GM19438 (cell line): ENCODE results near the gene PRKCD.

ENCODE experiments used
- ATAC-seq: cut with Tn5 transposase; IDR thresholded peaks from one replicate; pipeline ENCODE4 v1.9.1; 2021; ENCODE audit warnings: low read depth; ENCODE audit not compliant: unreplicated experiment

The PRKCD gene

GRCh38 chr3:53211706-53212702 is 51.0 kb downstream of the PRKCD start:
- ATAC-seq: no peak

DNA sequence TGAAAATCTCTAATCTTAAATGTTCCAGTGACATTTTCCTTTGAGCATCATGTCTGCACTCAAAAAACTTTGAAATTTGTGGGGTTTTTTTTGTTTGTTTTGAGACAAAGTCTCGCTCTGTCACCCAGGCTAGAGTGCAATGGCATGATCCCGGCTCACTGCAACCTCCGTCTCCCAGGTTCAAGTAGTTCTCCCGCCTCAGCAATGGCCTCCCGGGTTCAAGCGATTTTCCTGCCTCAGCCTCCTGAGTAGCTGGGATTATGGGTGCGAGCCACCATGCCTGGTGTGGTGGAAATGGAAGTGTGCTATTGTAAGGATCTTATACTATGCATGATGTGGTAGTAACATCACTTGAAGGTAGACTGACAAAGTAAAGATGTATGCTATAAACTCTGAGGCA is 52.3 kb downstream of the PRKCD start:
- ATAC-seq: no peak

- no peak for ATAC-seq
Measured at GRCh38 chr3:53215816-53216215, 54.8 kb downstream of the PRKCD start.

GRCh38 chr3:53216723-53217122 is 55.7 kb downstream of the PRKCD start:
- no peak for ATAC-seq

DNA sequence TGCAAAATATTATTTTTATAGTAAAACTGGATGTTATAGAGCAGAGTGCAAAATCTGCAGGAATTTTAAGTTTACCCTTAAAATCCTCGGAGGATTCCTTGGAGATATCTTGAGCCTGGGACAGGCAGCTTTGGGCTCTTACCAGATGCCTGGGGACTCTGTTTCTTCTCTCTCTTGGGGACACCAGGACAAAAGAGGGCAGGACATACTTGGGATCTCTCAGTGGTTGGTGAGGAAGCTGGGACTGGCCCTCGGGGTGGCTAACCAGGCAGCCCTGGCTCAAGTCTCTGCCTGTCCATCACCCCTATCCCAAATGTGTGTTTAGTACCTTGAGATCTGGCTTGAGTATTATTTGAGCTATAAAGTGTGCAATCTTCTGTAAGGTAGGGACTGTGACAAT is 56.2 kb downstream of the PRKCD start:
- no peak for ATAC-seq

- no peak for ATAC-seq
Measured at GRCh38 chr3:53218131-53218530, 57.1 kb downstream of the PRKCD start.

- no peak for ATAC-seq
Measured at GRCh38 chr3:53219895-53220483, 59.0 kb downstream of the PRKCD start.

GRCh38 chr3:53221345-53221744 is 60.3 kb downstream of the PRKCD start:
- no peak for ATAC-seq

DNA sequence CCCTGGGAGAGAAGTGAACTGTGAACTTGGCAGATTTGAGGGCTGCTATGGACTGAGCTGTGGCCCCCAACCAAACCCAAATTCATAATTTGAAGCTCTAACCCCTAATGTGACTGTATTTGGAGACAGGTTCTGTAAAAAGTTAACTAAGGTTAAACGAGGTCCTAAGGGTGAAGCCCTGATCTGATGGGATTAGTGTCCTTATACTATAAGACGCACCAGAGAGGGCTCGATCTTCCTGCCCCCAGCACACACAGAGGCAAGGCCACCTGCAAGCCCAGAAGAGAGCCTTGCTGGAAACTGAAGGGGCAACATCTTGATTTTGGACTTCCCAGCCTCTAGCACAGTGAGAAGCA is 60.8 kb downstream of the PRKCD start:
- ATAC-seq: no peak

- no peak for ATAC-seq
Measured at GRCh38 chr3:53222183-53222901, 61.3 kb downstream of the PRKCD start.

- ATAC-seq: no peak
Measured at GRCh38 chr3:53223025-53223424, 62.0 kb downstream of the PRKCD start.

- ATAC-seq: no peak
Measured at GRCh38 chr3:53223541-53223966, 62.5 kb downstream of the PRKCD start.

DNA sequence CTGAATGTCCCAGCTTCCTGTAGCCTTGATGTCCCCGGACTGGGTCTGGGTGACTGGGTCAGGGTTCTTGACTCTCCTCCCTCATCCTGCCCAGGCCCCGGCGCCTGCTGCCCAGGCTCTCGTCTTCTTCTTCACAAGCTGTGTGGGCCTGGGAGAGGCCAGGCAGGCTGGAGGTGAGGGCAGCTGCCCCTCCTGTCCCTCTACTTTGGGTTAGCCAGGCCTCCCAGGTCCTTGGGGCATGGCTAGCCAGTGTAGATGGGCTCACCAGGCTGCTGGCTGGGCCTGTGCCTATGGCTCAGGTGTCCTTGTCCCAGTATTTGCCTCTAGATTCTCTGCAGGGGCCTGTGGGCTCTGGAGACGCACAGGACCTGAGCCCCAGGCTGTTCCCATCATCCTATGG is 63.0 kb downstream of the PRKCD start:
- ATAC-seq: no peak

- no peak for ATAC-seq
Measured at GRCh38 chr3:53224536-53224935, 63.5 kb downstream of the PRKCD start.

DNA sequence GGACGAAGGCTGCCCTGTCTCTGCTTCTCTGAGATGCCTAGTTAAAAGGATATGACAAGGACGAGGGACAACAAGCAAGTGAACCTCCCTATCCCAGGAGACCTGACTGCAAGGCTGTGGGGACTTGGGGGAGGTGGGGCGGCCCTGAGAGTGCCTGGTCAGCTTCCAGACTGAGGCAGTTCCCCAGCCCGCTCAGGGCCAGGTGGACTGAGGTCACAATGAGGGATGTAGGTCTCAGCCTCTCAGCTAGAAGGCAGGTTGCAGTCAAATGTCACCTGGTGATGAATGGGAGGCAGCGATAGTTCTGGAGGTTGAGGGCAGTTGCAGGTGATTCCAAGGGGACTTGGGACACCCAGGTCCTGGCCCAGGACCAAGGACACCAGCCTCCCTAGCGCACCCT is 64.2 kb downstream of the PRKCD start:
- ATAC-seq: no peak

- no peak for ATAC-seq
Measured at GRCh38 chr3:53225651-53226050, 64.6 kb downstream of the PRKCD start.

GRCh38 chr3:53226142-53226840 is 65.3 kb downstream of the PRKCD start:
- no peak for ATAC-seq

DNA sequence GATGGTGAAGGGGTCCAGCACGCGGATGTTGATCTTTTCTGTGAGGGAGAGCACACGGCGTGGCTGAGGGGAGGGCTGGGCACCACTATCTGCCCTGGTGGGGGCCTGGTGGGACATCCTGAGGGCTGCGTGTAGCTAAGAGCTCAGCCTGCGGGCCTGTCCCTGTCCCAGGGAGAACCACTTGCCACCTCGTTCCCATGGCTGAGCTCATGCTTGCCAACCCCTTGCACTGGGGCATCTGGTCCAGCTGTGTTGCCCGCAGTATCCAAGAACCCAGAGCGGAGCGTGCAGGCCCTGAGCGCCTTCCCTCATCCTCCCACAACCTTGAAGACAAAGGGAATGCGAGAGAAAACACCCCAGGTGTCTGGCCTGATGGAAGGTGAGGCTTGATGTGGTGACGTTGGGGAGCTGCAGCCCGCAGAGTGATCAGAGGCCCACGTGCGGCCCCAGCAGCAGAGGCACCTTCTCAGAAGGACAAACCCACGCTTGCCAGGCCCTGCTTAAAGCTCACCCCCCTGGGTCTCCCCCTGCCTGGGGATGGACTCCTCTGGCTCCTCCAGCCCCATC is 65.9 kb downstream of the PRKCD start:
- no peak for ATAC-seq

DNA sequence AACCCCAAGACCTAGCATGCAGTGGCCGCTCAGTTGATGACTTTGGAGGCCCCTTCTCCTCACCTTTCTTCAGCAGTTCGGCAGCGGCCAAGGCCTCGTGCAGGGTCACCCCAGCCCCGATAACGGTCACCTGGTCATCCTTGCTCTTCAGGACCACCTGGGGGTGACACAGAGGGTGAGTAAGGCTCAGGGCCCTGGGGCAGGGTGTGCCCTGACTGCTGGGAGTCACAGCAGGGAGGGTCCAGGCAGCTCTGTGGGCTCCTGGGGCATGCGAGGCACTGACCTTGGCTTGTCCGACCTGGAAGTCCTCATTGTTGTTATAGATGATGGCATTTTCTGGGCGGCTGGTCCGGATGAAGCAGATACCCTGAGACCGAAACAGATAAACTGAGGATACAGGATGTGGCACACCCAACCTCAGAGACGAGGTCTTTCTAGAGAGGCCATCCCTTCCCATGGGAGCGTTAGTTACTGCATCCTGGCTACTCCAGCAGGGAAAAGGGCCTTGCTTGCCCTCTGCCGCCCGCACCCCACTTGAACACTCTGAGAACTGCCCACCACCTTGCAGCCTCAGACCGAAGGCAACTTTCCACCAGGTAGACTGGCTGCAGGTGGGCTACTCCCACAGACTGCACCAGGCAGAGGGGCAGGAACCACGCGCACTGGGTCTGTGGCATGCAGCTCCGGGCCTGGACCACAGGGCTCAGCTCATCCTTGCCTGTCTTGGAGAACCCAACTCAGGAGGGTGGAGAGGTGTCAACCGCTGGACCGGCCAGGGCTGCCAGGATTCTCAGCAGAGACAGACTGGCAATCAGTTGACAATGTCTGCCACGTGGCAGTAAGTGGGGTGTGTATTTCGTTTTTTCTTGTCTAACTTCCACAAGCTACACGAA is 67.2 kb downstream of the PRKCD start:
- no peak for ATAC-seq
